K562 (cell line): ENCODE results near the gene PATE2.

ENCODE experiments used
- CTCF ChIP-seq, 3 experiments: IDR thresholded peaks in 2 of 3; conservative IDR thresholded peaks in 1 of 3; 2 replicates each; pipeline ENCODE4 v1.5.1; 2011 to 2012; ENCODE audit warnings: low read length in 3 of 3, mild to moderate bottlenecking in 3 of 3, control low read depth in 2 of 3, improper control_type of control experiment in 1 of 3, inconsistent platforms in 1 of 3, low read depth in 1 of 3, mixed read lengths in 1 of 3, moderate library complexity in 1 of 3; ENCODE audit not compliant: insufficient read depth in 2 of 3
- POLR2A ChIP-seq: fragments of 450-650 bp; conservative IDR thresholded peaks from 2 replicates; pipeline ENCODE4 v1.6.1; 2016
- USF1 ChIP-seq: sonication (generic); formaldehyde crosslinking; IDR thresholded peaks from 2 replicates; pipeline ENCODE4 v1.9.0; 2022; ENCODE audit warnings: mild to moderate bottlenecking, missing genetic modification reagents
- ZSCAN29 ChIP-seq: fragments of 450-650 bp; IDR thresholded peaks from 2 replicates; pipeline ENCODE4 v1.6.1; 2017

- TF ChIP-seq ZSCAN29, result no peak
- TF ChIP-seq USF1, result no peak
- TF ChIP-seq CTCF (IDR thresholded peaks at IDR 0.05 in 2 of 3, conservative IDR thresholded peaks at IDR 0.05 in 1 of 3; ENCODE audit: insufficient read depth in 2 of 3, low read depth in 1 of 3, low read length in 3 of 3), result no peak
- no peak for TF ChIP-seq POLR2A
Observed at GRCh38 chr11:125768336-125769046, 10.1 kb downstream of the PATE2 start.
